A549 (cell line): ENCODE results near the gene DISC1.

Experiments used
- CEBPB ChIP-seq, 2 experiments: fragments of >200 bp in 1 of 2; sonication (Bioruptor Twin) in 1 of 2; formaldehyde crosslinking in 1 of 2; IDR thresholded peaks; 2 replicates each; pipeline ENCODE4 v1.6.1; 2012 to 2016
- CHD4 ChIP-seq: fragments of 200-600 bp; sonication (generic); IDR thresholded peaks from 2 replicates; pipeline ENCODE4 v1.6.1; 2016; ENCODE audit warnings: antibody characterized with exemption, mild to moderate bottlenecking, borderline replicate concordance
- EP300 ChIP-seq, 2 experiments: fragments of >200 bp; sonication (Bioruptor Twin); formaldehyde crosslinking; IDR thresholded peaks; 2 replicates in 1 of 2; 3 replicates in 1 of 2; pipeline ENCODE4 v1.6.1; 2016 to 2017
- POLR2A ChIP-seq: IDR thresholded peaks from 2 replicates; pipeline ENCODE4 v1.6.1; 2012; ENCODE audit warnings: mild to moderate bottlenecking, low read length
- TF ChIP-seq, protein P1 (sequence below): fragments of >200 bp; sonication (Bioruptor Twin); formaldehyde crosslinking; IDR thresholded peaks from 3 replicates; pipeline ENCODE4 v1.5.1; 2016
- TF ChIP-seq, protein P2 (sequence below): IDR thresholded peaks from 2 replicates; pipeline ENCODE4 v1.6.1; 2012

GRCh38 chr1:231969076-231969475 is 342.5 kb downstream of the DISC1 start:
- TF ChIP-seq EP300 (IDR thresholded peaks at IDR 0.05) (no peak), CEBPB (IDR thresholded peaks at IDR 0.05) (no peak), CHD4 (no peak), POLR2A (no peak)
- TF ChIP-seq, protein P1, sequence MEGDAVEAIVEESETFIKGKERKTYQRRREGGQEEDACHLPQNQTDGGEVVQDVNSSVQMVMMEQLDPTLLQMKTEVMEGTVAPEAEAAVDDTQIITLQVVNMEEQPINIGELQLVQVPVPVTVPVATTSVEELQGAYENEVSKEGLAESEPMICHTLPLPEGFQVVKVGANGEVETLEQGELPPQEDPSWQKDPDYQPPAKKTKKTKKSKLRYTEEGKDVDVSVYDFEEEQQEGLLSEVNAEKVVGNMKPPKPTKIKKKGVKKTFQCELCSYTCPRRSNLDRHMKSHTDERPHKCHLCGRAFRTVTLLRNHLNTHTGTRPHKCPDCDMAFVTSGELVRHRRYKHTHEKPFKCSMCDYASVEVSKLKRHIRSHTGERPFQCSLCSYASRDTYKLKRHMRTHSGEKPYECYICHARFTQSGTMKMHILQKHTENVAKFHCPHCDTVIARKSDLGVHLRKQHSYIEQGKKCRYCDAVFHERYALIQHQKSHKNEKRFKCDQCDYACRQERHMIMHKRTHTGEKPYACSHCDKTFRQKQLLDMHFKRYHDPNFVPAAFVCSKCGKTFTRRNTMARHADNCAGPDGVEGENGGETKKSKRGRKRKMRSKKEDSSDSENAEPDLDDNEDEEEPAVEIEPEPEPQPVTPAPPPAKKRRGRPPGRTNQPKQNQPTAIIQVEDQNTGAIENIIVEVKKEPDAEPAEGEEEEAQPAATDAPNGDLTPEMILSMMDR, result no peak
- TF ChIP-seq, protein P2, sequence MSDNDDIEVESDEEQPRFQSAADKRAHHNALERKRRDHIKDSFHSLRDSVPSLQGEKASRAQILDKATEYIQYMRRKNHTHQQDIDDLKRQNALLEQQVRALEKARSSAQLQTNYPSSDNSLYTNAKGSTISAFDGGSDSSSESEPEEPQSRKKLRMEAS, result no peak
